Measurements from ENCODE around the gene NCAM1. TPM values are rescaled to one million over a fixed set of nuclear protein-coding genes. Genes with fewer than 3 reads are reported as not detected.

The NCAM1 gene
- total and polyA plus RNA-seq, 2 experiments from 2014 or later = 0.76 to 1.6 TPM

GRCh38 chr11:113293936-113294335 lies 332.7 kb downstream of the NCAM1 start (continued):
- TF ChIP-seq, protein P1, sequence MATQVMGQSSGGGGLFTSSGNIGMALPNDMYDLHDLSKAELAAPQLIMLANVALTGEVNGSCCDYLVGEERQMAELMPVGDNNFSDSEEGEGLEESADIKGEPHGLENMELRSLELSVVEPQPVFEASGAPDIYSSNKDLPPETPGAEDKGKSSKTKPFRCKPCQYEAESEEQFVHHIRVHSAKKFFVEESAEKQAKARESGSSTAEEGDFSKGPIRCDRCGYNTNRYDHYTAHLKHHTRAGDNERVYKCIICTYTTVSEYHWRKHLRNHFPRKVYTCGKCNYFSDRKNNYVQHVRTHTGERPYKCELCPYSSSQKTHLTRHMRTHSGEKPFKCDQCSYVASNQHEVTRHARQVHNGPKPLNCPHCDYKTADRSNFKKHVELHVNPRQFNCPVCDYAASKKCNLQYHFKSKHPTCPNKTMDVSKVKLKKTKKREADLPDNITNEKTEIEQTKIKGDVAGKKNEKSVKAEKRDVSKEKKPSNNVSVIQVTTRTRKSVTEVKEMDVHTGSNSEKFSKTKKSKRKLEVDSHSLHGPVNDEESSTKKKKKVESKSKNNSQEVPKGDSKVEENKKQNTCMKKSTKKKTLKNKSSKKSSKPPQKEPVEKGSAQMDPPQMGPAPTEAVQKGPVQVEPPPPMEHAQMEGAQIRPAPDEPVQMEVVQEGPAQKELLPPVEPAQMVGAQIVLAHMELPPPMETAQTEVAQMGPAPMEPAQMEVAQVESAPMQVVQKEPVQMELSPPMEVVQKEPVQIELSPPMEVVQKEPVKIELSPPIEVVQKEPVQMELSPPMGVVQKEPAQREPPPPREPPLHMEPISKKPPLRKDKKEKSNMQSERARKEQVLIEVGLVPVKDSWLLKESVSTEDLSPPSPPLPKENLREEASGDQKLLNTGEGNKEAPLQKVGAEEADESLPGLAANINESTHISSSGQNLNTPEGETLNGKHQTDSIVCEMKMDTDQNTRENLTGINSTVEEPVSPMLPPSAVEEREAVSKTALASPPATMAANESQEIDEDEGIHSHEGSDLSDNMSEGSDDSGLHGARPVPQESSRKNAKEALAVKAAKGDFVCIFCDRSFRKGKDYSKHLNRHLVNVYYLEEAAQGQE (IDR thresholded peaks at IDR 0.05; ENCODE audit: unreplicated experiment) = no peak
- TF ChIP-seq CTCF (conservative IDR thresholded peaks at IDR 0.05; ENCODE audit: low read depth in 2 of 2) = no peak
- TF ChIP-seq JUNB (IDR thresholded peaks at IDR 0.05; ENCODE audit: unreplicated experiment) = no peak

DNA sequence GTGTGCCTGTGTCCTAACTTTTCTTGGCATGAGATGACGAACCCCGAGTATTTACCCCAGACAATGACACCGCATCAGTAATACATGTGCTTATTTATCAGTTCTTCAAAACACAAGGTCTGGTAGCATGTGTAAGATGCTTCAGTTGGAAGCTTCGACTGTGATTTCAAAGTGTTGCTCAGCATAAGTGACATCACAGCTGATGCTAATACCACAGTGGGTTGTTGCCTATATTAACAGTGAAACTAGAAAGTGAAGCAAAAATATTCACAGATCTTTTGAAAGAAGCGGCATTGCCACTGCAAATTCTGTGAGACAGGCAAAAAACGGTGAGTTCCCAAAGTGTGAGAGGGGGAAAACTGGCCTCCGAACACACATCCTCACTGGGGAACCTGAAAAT lies 334.8 kb downstream of the NCAM1 start:
- ATAC-seq = no peak
- Histone ChIP-seq H3K4me2 (no peak overlapping the region), H3K4me1 (ENCODE audit: insufficient read depth) (peaks cover 14% of the 10 kb centered on the region; the same call in 1 of the 2 replicates), H3K27me3 (ENCODE audit: insufficient read depth) (no peaks in the 10 kb centered on the region), H3K79me2 (replicated peaks; ENCODE audit: insufficient read depth) (no peaks in the 10 kb centered on the region), H3F3A (replicated peaks; ENCODE audit: low read depth) (no peaks in the 10 kb centered on the region), H4K20me1 (replicated peaks; ENCODE audit: insufficient read depth) (no peaks in the 10 kb centered on the region), H3K4me3 (no peak overlapping the region), H2AFZ (no peak overlapping the region; the same call in 1 of the 2 replicates), H3K9me2 (ENCODE audit: insufficient read depth) (0 out of 2 replicates have a peak, but pooled peaks cover 7% of the 10 kb centered on the region), H3K36me3 (ENCODE audit: insufficient read depth) (no peaks in the 10 kb centered on the region), H3K27ac (ENCODE audit: low read depth) (no peak overlapping the region)
- no peak overlapping the region for H3K4me3 Mint-ChIP-seq
- no peaks in the 10 kb centered on the region for H3K27me3 Mint-ChIP-seq (ENCODE audit: insufficient read depth, low read depth, poor library complexity)
- no peak for DNase-seq (ENCODE audit: low spot score)
- H3K27ac Mint-ChIP-seq = no peak overlapping the region
- peaks cover 15% of the 10 kb centered on the region for H3K4me1 Mint-ChIP-seq
- H3K36me3 Mint-ChIP-seq (ENCODE audit: low read depth) = no peaks in the 10 kb centered on the region
- TF ChIP-seq CREB1 (CRISPR knock-in tag; IDR thresholded peaks at IDR 0.05; ENCODE audit: low read depth) (no peak), ZNF331 (CRISPR knock-in tag; IDR thresholded peaks at IDR 0.05; ENCODE audit: low read depth) (no peak), EZH2 (IDR thresholded peaks at IDR 0.05; ENCODE audit: low read depth, unreplicated experiment) (no peak), EZH2phosphoT487 (IDR thresholded peaks at IDR 0.05; ENCODE audit: unreplicated experiment) (no peak), JUNB (IDR thresholded peaks at IDR 0.05; ENCODE audit: unreplicated experiment) (no peak), NANOG (IDR thresholded peaks at IDR 0.05; ENCODE audit: borderline replicate concordance) (no peak), STAT1 (IDR thresholded peaks at IDR 0.05; ENCODE audit: unreplicated experiment) (no peak), ZNF114 (CRISPR knock-in tag; IDR thresholded peaks at IDR 0.05) (no peak), CTCF (conservative IDR thresholded peaks at IDR 0.05; ENCODE audit: low read depth in 2 of 2) (no peak)
- TF ChIP-seq, protein P2, sequence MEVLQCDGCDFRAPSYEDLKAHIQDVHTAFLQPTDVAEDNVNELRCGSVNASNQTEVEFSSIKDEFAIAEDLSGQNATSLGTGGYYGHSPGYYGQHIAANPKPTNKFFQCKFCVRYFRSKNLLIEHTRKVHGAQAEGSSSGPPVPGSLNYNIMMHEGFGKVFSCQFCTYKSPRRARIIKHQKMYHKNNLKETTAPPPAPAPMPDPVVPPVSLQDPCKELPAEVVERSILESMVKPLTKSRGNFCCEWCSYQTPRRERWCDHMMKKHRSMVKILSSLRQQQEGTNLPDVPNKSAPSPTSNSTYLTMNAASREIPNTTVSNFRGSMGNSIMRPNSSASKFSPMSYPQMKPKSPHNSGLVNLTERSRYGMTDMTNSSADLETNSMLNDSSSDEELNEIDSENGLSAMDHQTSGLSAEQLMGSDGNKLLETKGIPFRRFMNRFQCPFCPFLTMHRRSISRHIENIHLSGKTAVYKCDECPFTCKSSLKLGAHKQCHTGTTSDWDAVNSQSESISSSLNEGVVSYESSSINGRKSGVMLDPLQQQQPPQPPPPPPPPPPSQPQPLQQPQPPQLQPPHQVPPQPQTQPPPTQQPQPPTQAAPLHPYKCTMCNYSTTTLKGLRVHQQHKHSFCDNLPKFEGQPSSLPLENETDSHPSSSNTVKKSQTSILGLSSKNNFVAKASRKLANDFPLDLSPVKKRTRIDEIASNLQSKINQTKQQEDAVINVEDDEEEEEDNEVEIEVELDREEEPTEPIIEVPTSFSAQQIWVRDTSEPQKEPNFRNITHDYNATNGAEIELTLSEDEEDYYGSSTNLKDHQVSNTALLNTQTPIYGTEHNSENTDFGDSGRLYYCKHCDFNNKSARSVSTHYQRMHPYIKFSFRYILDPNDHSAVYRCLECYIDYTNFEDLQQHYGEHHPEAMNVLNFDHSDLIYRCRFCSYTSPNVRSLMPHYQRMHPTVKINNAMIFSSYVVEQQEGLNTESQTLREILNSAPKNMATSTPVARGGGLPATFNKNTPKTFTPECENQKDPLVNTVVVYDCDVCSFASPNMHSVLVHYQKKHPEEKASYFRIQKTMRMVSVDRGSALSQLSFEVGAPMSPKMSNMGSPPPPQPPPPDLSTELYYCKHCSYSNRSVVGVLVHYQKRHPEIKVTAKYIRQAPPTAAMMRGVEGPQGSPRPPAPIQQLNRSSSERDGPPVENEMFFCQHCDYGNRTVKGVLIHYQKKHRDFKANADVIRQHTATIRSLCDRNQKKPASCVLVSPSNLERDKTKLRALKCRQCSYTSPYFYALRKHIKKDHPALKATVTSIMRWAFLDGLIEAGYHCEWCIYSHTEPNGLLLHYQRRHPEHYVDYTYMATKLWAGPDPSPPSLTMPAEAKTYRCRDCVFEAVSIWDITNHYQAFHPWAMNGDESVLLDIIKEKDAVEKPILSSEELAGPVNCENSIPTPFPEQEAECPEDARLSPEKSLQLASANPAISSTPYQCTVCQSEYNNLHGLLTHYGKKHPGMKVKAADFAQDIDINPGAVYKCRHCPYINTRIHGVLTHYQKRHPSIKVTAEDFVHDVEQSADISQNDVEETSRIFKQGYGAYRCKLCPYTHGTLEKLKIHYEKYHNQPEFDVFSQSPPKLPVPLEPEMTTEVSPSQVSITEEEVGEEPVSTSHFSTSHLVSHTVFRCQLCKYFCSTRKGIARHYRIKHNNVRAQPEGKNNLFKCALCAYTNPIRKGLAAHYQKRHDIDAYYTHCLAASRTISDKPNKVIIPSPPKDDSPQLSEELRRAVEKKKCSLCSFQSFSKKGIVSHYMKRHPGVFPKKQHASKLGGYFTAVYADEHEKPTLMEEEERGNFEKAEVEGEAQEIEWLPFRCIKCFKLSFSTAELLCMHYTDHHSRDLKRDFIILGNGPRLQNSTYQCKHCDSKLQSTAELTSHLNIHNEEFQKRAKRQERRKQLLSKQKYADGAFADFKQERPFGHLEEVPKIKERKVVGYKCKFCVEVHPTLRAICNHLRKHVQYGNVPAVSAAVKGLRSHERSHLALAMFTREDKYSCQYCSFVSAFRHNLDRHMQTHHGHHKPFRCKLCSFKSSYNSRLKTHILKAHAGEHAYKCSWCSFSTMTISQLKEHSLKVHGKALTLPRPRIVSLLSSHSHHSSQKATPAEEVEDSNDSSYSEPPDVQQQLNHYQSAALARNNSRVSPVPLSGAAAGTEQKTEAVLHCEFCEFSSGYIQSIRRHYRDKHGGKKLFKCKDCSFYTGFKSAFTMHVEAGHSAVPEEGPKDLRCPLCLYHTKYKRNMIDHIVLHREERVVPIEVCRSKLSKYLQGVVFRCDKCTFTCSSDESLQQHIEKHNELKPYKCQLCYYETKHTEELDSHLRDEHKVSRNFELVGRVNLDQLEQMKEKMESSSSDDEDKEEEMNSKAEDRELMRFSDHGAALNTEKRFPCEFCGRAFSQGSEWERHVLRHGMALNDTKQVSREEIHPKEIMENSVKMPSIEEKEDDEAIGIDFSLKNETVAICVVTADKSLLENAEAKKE (CRISPR knock-in tag; IDR thresholded peaks at IDR 0.05) = no peak
- no peaks in the 10 kb centered on the region for H3K9me3 Mint-ChIP-seq
